ENCODE measurements around the gene NKAPL. TPM values are rescaled to one million over a fixed set of nuclear protein-coding genes. Genes with fewer than 3 reads are reported as not detected.

The NKAPL gene
- total and polyA plus RNA-seq, 10 of the 15 experiments (the other 5 are each of a cell fraction or from before 2014, with no cell fraction given), result 0.10 to 0.48 (median 0.19) TPM; not detected in 1

GRCh38 chr6:28269492-28269891, 10.4 kb downstream of the NKAPL start:
- Histone ChIP-seq H3K4me3 (no peak overlapping the region), H3K9me3 (replicated peaks; ENCODE audit: control insufficient read depth, insufficient read depth, low read length) (no peaks in the 10 kb centered on the region; the same call in 2 of the 3 replicates), H4K20me1 (ENCODE audit: control insufficient read depth, insufficient read depth) (no peaks in the 10 kb centered on the region), H3K27me3 (replicated peaks in 1 of 2; ENCODE audit: control insufficient read depth in 2 of 2, insufficient read depth in 2 of 2, low read length in 1 of 2) (no peaks in the 10 kb centered on the region), H3K4me1 (ENCODE audit: control insufficient read depth, insufficient read depth, low read length) (no peaks in the 10 kb centered on the region), H3K9ac (ENCODE audit: control insufficient read depth, insufficient read depth, low read length) (no peak overlapping the region), H2AFZ (ENCODE audit: control insufficient read depth, low read depth, low read length) (no peak overlapping the region), H3K4me2 (ENCODE audit: control insufficient read depth, insufficient read depth) (no peak overlapping the region), H3K27ac (ENCODE audit: control insufficient read depth, insufficient read depth) (no peak overlapping the region), H3K79me2 (ENCODE audit: control insufficient read depth, insufficient read depth, low read length) (peaks cover 11% of the 10 kb centered on the region), H3K36me3 (ENCODE audit: control insufficient read depth in 2 of 2, insufficient read depth in 2 of 2, low read length in 1 of 2) (no peaks in the 10 kb centered on the region; a peak in 3 of 4 replicates)
- ATAC-seq, result no peak
- ChIA-PET CTCF (no interaction called here), SMC1A (ENCODE audit: uncharacterized antibody, unreplicated experiment) (interaction anchor here (1.3 to 1.8 kb wide), 3 partner anchors 10 to 66 kb away, joined by 3 to 4 read pairs (median 4); no protein-coding TSS in a partner anchor), POLR2A (interaction anchor here (1.4 to 1.5 kb wide), 2 partner anchors 10 to 58 kb away, joined by 3 to 5 read pairs; no protein-coding TSS in a partner anchor), RAD21 (ENCODE audit: unreplicated experiment) (interaction anchor here (0.8 kb wide), 1 partner anchor 17 kb away, joined by 3 read pairs; the partner anchor contains the start of gene ZKSCAN4)
- intact Hi-C loops (cut with micrococcal nuclease; ENCODE audit: unreplicated experiment) (loop anchor here (5.0 kb wide), 2 partner anchors 68 to 88 kb away; partner anchors contain the start of gene ZSCAN31), in situ Hi-C loops (cut with MboI) (no loop called here)
- BruUV-seq (replicated peaks), result no TSS peak
- no peak for DNase-seq (ENCODE audit: low read depth, low spot score)
- FAIRE-seq, result no peak
- TF ChIP-seq SIN3A (IDR thresholded peaks at IDR 0.05; ENCODE audit: low read depth, low read length), result no peak
- no peak for TF ChIP-seq SMC3 (IDR thresholded peaks at IDR 0.05; ENCODE audit: borderline replicate concordance, low read length)
- TF ChIP-seq SREBF1 (IDR thresholded peaks at IDR 0.05; ENCODE audit: low read length), result no peak
- TF ChIP-seq WRNIP1 (IDR thresholded peaks at IDR 0.05; ENCODE audit: borderline replicate concordance, low read depth, low read length), result no peak
- TF ChIP-seq SUPT20H (IDR thresholded peaks at IDR 0.05; ENCODE audit: borderline replicate concordance, control insufficient read depth, low read depth, low read length), result no peak
- TF ChIP-seq TCF7 (IDR thresholded peaks at IDR 0.05; ENCODE audit: borderline replicate concordance), result no peak
- no peak for TF ChIP-seq KDM1A (IDR thresholded peaks at IDR 0.05; ENCODE audit: borderline replicate concordance)
- no peak for TF ChIP-seq RAD51 (IDR thresholded peaks at IDR 0.05)
- no peak for TF ChIP-seq MAX (IDR thresholded peaks at IDR 0.05; ENCODE audit: low read depth, low read length)
- TF ChIP-seq NFYA (IDR thresholded peaks at IDR 0.05; ENCODE audit: borderline replicate concordance, low read depth, low read length), result no peak
- no peak for TF ChIP-seq GATAD2B (conservative IDR thresholded peaks at IDR 0.05; ENCODE audit: low read depth)
- no peak for TF ChIP-seq MTA2 (IDR thresholded peaks at IDR 0.05; ENCODE audit: low read depth)
- no peak for TF ChIP-seq MLLT1 (IDR thresholded peaks at IDR 0.05)
- no peak for TF ChIP-seq ATF2 (IDR thresholded peaks at IDR 0.05; ENCODE audit: low read length)
- TF ChIP-seq SUZ12 (IDR thresholded peaks at IDR 0.05; ENCODE audit: unreplicated experiment), result no peak
- TF ChIP-seq BCL3 (IDR thresholded peaks at IDR 0.05; ENCODE audit: borderline replicate concordance, insufficient read depth, low read depth, low read length, poor library complexity, severe bottlenecking), result no peak
- no peak for TF ChIP-seq FOXK2 (IDR thresholded peaks at IDR 0.05)
